Trophoblast cell (in vitro differentiated cells and primary cell): ENCODE results near the gene AGR3.

Experiments used
- DNase-seq, 2 donors: peaks; one replicate each; pipeline ENCODE4 v3.0.0-alpha.2; 2016
- H2AFZ ChIP-seq: 2 replicates; pipeline ENCODE4 v1.6.1; 2013; ENCODE audit warnings: low read length, moderate library complexity, mild to moderate bottlenecking; ENCODE audit not compliant: insufficient read depth, poor library complexity
- H2AK5ac ChIP-seq: 2 replicates; pipeline ENCODE4 v1.6.1; 2013; ENCODE audit warnings: mild to moderate bottlenecking, low read length
- H2BK120ac ChIP-seq: 2 replicates; pipeline ENCODE4 v1.6.1; 2013; ENCODE audit warnings: low read length, mild to moderate bottlenecking, moderate library complexity; ENCODE audit not compliant: insufficient read depth, poor library complexity
- H2BK12ac ChIP-seq: 2 replicates; pipeline ENCODE4 v1.6.1; 2013; ENCODE audit warnings: mild to moderate bottlenecking, low read length, moderate library complexity
- H2BK5ac ChIP-seq: 2 replicates; pipeline ENCODE4 v1.6.1; 2013; ENCODE audit warnings: low read length, low read depth, moderate library complexity, mild to moderate bottlenecking; ENCODE audit not compliant: poor library complexity
- H3K14ac ChIP-seq: 2 replicates; pipeline ENCODE4 v1.6.1; 2013; ENCODE audit warnings: mild to moderate bottlenecking, low read length
- H3K18ac ChIP-seq: 2 replicates; pipeline ENCODE4 v1.6.1; 2013; ENCODE audit warnings: mild to moderate bottlenecking, low read length
- H3K23ac ChIP-seq: 2 replicates; pipeline ENCODE4 v1.6.1; 2013; ENCODE audit warnings: low read length
- H3K27ac ChIP-seq: 2 replicates; pipeline ENCODE4 v1.5.1; 2013; ENCODE audit warnings: low read depth, mild to moderate bottlenecking, inconsistent platforms, low read length, moderate library complexity
- H3K27me3 ChIP-seq: 2 replicates; pipeline ENCODE4 v1.6.1; 2013; ENCODE audit warnings: inconsistent platforms, mild to moderate bottlenecking, low read length, moderate library complexity; ENCODE audit not compliant: insufficient read depth
- H3K36me3 ChIP-seq, 2 experiments: 1 replicate in 1 of 2; 2 replicates in 1 of 2; pipeline ENCODE4 v1.6.1; 2013; ENCODE audit warnings: low read length in 2 of 2, mild to moderate bottlenecking in 2 of 2, moderate library complexity in 1 of 2; ENCODE audit not compliant: insufficient read depth in 2 of 2, control insufficient read depth in 1 of 2
- H3K4ac ChIP-seq: 2 replicates; pipeline ENCODE4 v1.6.1; 2013; ENCODE audit warnings: low read depth, mild to moderate bottlenecking, low read length, moderate library complexity
- H3K4me1 ChIP-seq, 2 experiments: 1 replicate in 1 of 2; 2 replicates in 1 of 2; pipeline ENCODE4 v1.6.1; 2013; ENCODE audit warnings: low read length in 2 of 2, mild to moderate bottlenecking in 2 of 2, moderate library complexity in 1 of 2; ENCODE audit not compliant: insufficient read depth in 2 of 2, control insufficient read depth in 1 of 2
- H3K4me2 ChIP-seq: 2 replicates; pipeline ENCODE4 v1.6.1; 2013; ENCODE audit warnings: inconsistent platforms, mild to moderate bottlenecking, low read length, moderate library complexity
- H3K4me3 ChIP-seq: 2 replicates; pipeline ENCODE4 v1.5.1; 2013; ENCODE audit warnings: mild to moderate bottlenecking, low read depth, low read length, inconsistent platforms
- H3K79me1 ChIP-seq: one replicate; pipeline ENCODE4 v1.6.1; 2013; ENCODE audit warnings: low read length
- H3K79me2 ChIP-seq: 2 replicates; pipeline ENCODE4 v1.6.1; 2013; ENCODE audit warnings: low read length, mild to moderate bottlenecking; ENCODE audit not compliant: control insufficient read depth, insufficient read depth, poor library complexity
- H3K9ac ChIP-seq: 2 replicates; pipeline ENCODE4 v1.6.1; 2013; ENCODE audit warnings: mild to moderate bottlenecking, low read length
- H3K9me3 ChIP-seq: 2 replicates; pipeline ENCODE4 v1.6.1; 2013; ENCODE audit warnings: low read depth, mild to moderate bottlenecking, control low read depth, inconsistent platforms, low read length; ENCODE audit not compliant: insufficient read depth
- H4K12ac ChIP-seq: 2 replicates; pipeline ENCODE4 v1.6.1; 2013; ENCODE audit warnings: low read depth, mild to moderate bottlenecking, low read length, moderate library complexity
- H4K8ac ChIP-seq: 2 replicates; pipeline ENCODE4 v1.6.1; 2013; ENCODE audit warnings: low read depth, mild to moderate bottlenecking, low read length, moderate library complexity
- H4K91ac ChIP-seq: one replicate; pipeline ENCODE4 v1.6.1; 2013; ENCODE audit warnings: low read depth, mild to moderate bottlenecking, low read length, moderate library complexity
- WGBS: extraction: QIAGEN DNeasy Blood & Tissue Kit; methylation state at CpG from one replicate; pipeline ENCODE4 v1.1.7; 2013; ENCODE audit warnings: missing lambda C conversion rate; ENCODE audit not compliant: insufficient read length, insufficient coverage; ENCODE audit errors: extremely low coverage; 5-methylcytosine and 5-hydroxymethylcytosine counted together

The AGR3 gene

GRCh38 chr7:16916105-16916639 is 34.4 kb upstream of the AGR3 start:
- peak overlapping the region; percentile 71 for H4K91ac ChIP-seq
- peaks cover 7% of the 10 kb centered on the region for H3K79me1 ChIP-seq
- H2AK5ac ChIP-seq = no peak overlapping the region
- H3K4me3 ChIP-seq = no peak overlapping the region
- H3K23ac ChIP-seq = no peak overlapping the region
- peak overlapping the region; percentile 41 for H2BK12ac ChIP-seq
- H3K27me3 ChIP-seq = no peaks in the 10 kb centered on the region
- H3K4me1 ChIP-seq = peaks cover 18 to 21% of the 10 kb centered on the region in 2 experiments
- H2AFZ ChIP-seq = no peak overlapping the region
- H3K14ac ChIP-seq = no peak overlapping the region
- no CpG with 5 or more reads among the region's 1 CpG for WGBS
- no peak overlapping the region for H2BK5ac ChIP-seq
- no peaks in the 10 kb centered on the region for H3K9me3 ChIP-seq
- peak; percentile 68 to 81 for DNase-seq
- no peaks in the 10 kb centered on the region for H3K36me3 ChIP-seq
- H3K18ac ChIP-seq = no peak overlapping the region
- peak overlapping the region; percentile 86 for H3K27ac ChIP-seq
- H3K4ac ChIP-seq = no peak overlapping the region
- peak overlapping the region; percentile 47 for H2BK120ac ChIP-seq
- H3K4me2 ChIP-seq = peak overlapping the region; percentile 14
- no peaks in the 10 kb centered on the region for H3K79me2 ChIP-seq
- no peak overlapping the region for H4K12ac ChIP-seq
- no peak overlapping the region for H4K8ac ChIP-seq
- no peak overlapping the region for H3K9ac ChIP-seq

- Histone ChIP-seq H4K91ac (peak overlapping the region; percentile 71), H3K18ac (no peak overlapping the region), H3K79me2 (no peaks in the 10 kb centered on the region), H3K4me3 (no peak overlapping the region), H3K4me2 (no peak overlapping the region), H2AFZ (no peak overlapping the region), H3K4me1 (peaks cover 18 to 21% of the 10 kb centered on the region in 2 experiments), H2AK5ac (no peak overlapping the region), H3K79me1 (peaks cover 7% of the 10 kb centered on the region), H3K36me3 (no peaks in the 10 kb centered on the region), H3K4ac (no peak overlapping the region), H3K23ac (no peak overlapping the region), H3K27me3 (no peaks in the 10 kb centered on the region), H4K8ac (no peak overlapping the region), H2BK12ac (no peak overlapping the region), H3K9ac (no peak overlapping the region), H2BK5ac (peak overlapping the region; percentile 74), H2BK120ac (peak overlapping the region; percentile 47), H3K14ac (peak overlapping the region; percentile 65), H3K27ac (peak overlapping the region; percentile 86), H3K9me3 (no peaks in the 10 kb centered on the region), H4K12ac (no peak overlapping the region)
- peak; percentile 97 to 99 for DNase-seq
- WGBS = no CpG with 5 or more reads among the region's 4 CpGs
Measured at GRCh38 chr7:16915405-16915804, 33.6 kb upstream of the AGR3 start.

GRCh38 chr7:16914771-16915170 is 33.0 kb upstream of the AGR3 start:
- Histone ChIP-seq H4K8ac (no peak overlapping the region), H3K79me1 (peaks cover 7% of the 10 kb centered on the region), H4K12ac (no peak overlapping the region), H2AK5ac (no peak overlapping the region), H3K18ac (no peak overlapping the region), H3K4ac (no peak overlapping the region), H3K4me1 (peaks cover 18 to 21% of the 10 kb centered on the region in 2 experiments), H3K14ac (no peak overlapping the region), H3K4me2 (no peak overlapping the region), H3K23ac (no peak overlapping the region), H3K9me3 (no peaks in the 10 kb centered on the region), H3K27me3 (no peaks in the 10 kb centered on the region), H2BK5ac (no peak overlapping the region), H3K36me3 (no peaks in the 10 kb centered on the region), H2BK120ac (no peak overlapping the region), H4K91ac (no peak overlapping the region), H3K27ac (peak overlapping the region; percentile 73), H3K9ac (no peak overlapping the region), H3K79me2 (no peaks in the 10 kb centered on the region), H3K4me3 (no peak overlapping the region), H2AFZ (no peak overlapping the region), H2BK12ac (no peak overlapping the region)
- WGBS = no CpG with 5 or more reads among the region's 4 CpGs
- DNase-seq = peak; percentile 76

- Histone ChIP-seq H3K4me1 (peaks cover 18 to 21% of the 10 kb centered on the region in 2 experiments), H3K23ac (no peak overlapping the region), H3K79me2 (no peaks in the 10 kb centered on the region), H4K91ac (peak overlapping the region; percentile 56), H2BK12ac (peak overlapping the region; percentile 68), H2BK5ac (no peak overlapping the region), H3K4me2 (no peak overlapping the region), H2BK120ac (no peak overlapping the region), H3K9me3 (no peaks in the 10 kb centered on the region), H3K14ac (no peak overlapping the region), H3K4me3 (no peak overlapping the region), H3K18ac (peak overlapping the region; percentile 37), H3K79me1 (peaks cover 7% of the 10 kb centered on the region), H4K12ac (no peak overlapping the region), H3K4ac (no peak overlapping the region), H3K27me3 (no peaks in the 10 kb centered on the region), H2AK5ac (no peak overlapping the region), H3K36me3 (no peaks in the 10 kb centered on the region), H3K9ac (no peak overlapping the region), H2AFZ (no peak overlapping the region), H4K8ac (peak overlapping the region; percentile 26), H3K27ac (peak overlapping the region; percentile 59)
- DNase-seq = no peak
- no CpG with 5 or more reads among the region's 5 CpGs for WGBS
Measured at GRCh38 chr7:16913643-16914042, 31.9 kb upstream of the AGR3 start.
